GM18861 (cell line): ENCODE measurements around the gene RBM23.
A peak's percentile ranks its signal among the peaks of the same experiment; 100 is the strongest.

Source experiments
- ATAC-seq: cut with Tn5 transposase; IDR thresholded peaks from one replicate; pipeline ENCODE4 v1.9.1; 2021; ENCODE audit not compliant: unreplicated experiment

RBM23 gene

GRCh38 chr14:22886500-22887259 is 32.3 kb downstream of the RBM23 start:
- peak; percentile 35 for ATAC-seq

- no peak for ATAC-seq
Measured at GRCh38 chr14:22885975-22886374, 33.0 kb downstream of the RBM23 start.

DNA sequence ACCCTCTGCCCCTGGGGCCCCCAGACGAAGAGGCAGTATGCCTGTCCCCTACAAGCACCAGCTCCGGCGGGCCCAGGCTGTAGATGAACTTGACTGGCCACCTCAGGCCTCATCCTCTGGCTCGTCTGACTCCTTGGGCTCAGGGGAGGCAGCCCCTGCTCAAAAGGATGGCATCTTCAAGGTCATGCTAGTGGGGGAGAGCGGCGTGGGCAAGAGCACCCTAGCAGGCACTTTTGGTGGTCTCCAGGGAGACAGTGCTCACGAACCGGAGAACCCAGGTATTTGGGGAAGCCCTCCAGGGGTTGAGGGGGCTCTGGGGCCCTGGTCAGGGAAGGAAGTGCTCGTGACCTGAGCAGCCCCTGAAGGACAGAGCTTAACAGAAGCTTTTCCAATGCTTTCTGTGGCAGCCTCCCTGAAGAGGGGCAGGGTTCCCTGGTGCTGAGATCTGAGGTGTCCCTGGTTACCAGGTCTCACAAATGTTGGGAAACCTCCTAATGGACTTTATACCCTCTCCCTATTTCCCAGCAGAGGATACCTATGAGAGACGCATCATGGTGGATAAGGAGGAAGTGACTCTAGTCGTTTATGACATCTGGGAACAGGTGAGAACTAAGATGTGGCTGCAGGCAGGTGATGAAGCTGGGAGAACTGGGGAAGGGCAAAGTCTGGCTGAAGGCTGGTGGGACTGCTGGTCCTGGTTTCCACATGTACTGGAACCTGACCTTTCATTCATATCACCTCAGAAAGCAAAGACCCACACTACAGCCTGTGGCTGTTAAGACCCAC is 34.0 kb downstream of the RBM23 start:
- no peak for ATAC-seq

- no peak for ATAC-seq
Measured at GRCh38 chr14:22884076-22884737, 34.7 kb downstream of the RBM23 start.

DNA sequence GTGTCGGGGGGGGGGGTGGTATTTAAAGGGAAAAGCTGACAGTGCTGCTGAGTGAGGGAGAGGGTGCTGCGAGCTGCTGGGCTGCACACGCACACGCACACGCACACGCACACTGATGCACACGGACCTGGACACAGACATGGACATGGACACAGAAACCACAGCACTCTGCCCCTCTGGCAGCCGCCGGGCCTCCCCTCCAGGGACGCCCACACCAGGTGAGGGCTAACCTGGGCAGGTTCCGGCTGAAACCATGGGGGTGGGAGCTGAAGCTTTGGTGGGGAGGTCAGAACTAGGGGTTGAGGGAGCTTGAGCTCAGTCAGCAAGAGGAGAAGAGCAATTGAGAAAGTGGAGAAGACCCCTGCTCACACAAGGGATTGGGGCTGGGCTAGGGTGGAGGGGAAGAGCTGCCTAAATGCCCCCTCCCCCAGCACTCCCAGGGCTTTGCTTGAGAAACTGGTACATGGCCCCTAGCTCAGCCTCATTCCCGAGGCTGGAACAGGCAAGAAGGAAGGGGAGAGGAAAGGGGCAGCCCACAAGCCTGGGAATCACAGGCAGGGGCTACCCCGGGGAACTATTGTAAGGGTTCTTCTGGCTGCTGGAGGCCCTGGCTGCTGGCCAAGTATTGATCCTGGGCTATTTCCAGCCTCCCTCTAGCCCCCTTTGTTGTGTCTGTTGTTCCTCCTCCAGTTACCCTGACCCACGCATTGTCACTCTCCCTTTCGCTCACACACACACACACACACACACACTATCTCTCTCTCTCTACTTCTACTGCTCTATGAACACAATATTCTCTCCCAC is 35.6 kb downstream of the RBM23 start, which contains the start of gene REM2:
Gene REM2, plus strand, starts transcription at position 50 of the 804 bp plus-strand sequence. Its CDS starts 66 bp downstream, at position 116.
- no peak for ATAC-seq

- ATAC-seq: no peak
Measured at GRCh38 chr14:22882529-22883172, 36.3 kb downstream of the RBM23 start.

DNA sequence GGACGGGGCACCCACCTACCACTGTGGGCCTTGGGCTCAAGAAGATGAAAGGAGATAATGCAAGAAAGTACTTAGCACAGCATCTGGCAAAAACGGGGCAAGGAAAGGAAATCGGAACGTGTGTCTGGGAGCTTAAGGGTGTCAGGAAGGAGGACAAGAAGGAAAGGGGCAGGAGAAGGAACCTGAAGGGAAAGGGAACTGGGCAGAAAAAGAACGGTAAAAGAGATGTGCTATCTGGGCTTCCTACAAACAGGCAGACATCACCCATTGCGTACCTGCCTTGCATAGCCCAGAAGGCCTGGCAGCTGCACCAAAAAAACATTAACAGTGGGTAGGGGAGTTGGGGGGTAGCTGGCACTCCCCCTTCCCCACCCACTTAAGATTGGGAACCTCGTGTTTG is 36.9 kb downstream of the RBM23 start:
- ATAC-seq: no peak

DNA sequence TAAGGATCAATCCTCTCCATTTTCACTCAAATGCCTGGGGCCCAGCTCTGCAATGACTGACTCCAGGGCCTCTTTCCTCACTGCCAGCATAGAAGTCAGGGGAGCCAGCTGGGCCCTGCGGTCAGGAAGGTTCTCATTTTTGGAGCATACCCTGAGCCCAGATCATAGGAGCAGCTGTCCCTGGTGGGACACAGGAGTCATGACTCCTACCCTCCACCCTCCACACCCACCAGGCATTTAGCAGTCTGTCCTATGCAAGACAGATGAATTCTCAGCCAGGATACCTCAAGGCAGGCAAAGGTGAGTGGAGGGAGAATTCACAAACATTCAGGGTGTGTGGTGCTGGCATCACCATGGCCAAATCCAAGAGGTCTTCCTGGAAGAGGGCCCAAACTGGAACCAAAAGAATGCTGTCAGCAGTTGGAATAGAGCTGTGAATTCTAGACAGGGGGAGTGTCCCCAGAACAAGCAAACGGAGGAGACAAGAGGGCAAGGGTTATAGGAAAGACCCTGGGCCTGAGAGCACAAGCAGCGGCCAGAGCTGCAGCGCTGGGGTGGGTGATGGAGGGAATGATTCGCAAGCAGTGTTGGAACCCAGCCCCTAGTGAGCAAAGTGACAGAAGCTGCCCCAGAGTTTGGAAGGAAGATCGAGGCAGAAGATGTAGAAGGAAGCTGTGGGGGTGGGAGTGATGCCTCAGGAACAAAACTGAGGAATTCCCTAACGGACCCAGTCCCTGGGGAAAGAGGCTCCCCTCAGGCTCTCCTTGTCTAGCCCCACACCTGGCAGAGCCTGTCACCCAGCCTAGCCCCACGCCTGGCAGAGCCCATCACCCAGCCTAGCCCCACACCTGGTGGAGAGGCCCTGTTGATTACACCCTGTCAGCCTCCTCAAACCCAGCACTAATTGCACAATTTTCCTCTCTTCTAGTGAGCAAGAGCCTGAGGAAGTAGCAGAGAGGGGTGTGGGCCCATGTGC is 40.4 kb downstream of the RBM23 start:
- ATAC-seq: no peak

DNA sequence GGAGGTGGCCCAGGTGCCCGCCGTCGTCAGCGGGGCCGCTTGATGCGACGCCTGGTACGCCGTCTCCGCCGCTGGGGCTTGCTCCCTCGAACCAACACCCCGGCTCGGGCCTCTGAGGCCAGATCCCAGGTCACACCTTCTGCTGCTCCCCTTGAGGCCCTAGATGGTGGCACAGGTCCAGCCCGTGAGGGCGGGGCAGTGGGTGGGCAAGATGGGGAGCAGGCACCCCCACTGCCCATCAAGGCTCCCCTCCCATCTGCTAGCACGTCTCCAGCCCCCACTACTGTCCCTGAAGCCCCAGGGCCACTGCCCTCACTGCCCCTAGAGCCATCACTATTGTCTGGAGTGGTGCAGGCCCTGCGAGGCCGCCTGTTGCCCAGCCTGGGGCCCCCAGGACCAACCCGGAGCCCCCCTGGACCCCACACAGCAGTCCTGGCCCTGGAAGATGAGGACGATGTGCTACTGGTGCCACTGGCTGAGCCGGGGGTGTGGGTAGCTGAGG is 41.9 kb downstream of the RBM23 start:
- no peak for ATAC-seq

GRCh38 chr14:22875748-22876319 is 43.1 kb downstream of the RBM23 start:
- no peak for ATAC-seq

DNA sequence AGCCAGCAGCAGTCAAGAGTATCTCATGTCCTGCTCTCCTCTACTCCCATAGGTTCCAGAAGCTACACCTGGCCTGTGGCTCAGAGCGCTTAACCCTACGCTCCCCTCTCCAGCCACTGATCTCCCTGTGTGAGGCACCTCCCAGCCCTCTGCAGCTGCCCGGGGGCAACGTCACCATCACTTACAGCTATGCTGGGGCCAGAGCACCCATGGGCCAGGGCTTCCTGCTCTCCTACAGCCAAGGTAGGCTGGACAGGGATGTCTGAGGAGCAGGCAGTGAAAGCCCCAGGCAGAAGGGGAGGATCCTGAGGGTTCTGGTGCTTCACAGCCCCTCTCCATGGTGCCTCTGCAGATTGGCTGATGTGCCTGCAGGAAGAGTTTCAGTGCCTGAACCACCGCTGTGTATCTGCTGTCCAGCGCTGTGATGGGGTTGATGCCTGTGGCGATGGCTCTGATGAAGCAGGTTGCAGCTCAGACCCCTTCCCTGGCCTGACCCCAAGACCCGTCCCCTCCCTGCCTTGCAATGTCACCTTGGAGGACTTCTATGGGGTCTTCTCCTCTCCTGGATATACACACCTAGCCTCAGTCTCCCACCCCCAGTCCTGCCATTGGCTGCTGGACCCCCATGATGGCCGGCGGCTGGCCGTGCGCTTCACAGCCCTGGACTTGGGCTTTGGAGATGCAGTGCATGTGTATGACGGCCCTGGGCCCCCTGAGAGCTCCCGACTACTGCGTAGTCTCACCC is 43.8 kb downstream of the RBM23 start:
- no peak for ATAC-seq

GRCh38 chr14:22872833-22873520 is 46.0 kb downstream of the RBM23 start:
- ATAC-seq: no peak

- peak; percentile 12 for ATAC-seq
Measured at GRCh38 chr14:22872033-22872832, 46.7 kb downstream of the RBM23 start.

DNA sequence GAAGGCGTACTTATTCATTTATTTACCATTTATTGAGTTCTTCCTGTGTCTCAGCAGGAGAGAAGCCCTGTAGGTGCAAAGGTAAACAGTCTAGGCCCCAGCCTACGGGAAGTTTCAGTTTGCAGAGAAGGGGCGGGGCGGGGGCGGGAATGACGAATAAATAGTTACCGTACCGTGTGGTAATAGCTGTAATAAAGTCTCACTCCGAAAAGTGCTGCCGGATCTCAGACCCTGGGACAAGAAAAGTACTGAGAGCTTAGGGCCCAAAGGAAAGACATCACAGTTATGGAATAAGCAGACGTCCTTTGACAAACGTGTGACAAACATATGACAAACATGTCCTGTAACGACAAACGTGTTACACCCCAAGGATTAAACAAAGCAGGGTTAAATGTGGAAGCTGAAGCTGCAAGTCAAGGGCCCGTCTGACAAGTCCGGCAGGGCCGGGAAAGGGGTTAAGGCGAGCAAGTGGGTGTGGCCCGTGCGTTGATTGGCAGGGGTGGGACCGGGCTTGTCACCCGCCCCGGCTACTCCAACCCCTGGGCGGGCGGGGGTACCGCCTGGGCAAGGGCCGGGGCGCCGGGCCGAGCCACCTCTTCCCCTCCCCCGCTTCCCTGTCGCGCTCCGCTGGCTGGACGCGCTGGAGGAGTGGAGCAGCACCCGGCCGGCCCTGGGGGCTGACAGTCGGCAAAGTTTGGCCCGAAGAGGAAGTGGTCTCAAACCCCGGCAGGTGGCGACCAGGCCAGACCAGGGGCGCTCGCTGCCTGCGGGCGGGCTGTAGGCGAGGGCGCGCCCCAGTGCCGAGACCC is 47.5 kb downstream of the RBM23 start, which contains the start of gene LRP10:
Gene LRP10, plus strand, starts transcription at position 517 of the 809 bp plus-strand sequence. CDS start 564 bp downstream, outside the sequence.
- peak; percentile 74 for ATAC-seq

- ATAC-seq: peak; percentile 52
Measured at GRCh38 chr14:22870811-22871223, 48.1 kb downstream of the RBM23 start.

DNA sequence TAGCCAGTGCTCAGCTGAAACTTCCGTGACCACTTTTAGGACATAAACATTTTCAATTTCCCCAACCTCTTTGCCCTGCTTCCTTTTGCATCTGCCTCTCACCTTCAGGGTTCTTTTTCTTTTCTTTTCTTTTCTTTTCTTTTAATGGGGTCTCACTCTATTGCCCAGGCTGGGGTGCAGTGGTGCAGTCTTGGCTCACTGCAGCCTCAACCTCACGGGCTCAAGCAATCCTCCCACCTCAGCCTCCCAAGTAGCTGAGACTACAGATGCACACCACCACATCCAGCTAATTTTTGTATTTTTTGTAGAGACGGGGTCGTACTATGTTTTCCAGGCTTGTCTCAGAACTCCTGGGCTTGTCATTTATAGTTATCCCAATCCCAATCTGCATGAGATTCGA is 52.1 kb downstream of the RBM23 start:
- no peak for ATAC-seq
